ENCODE results near the gene SNRPB2. TPM values are rescaled to one million over a fixed set of nuclear protein-coding genes. Genes with fewer than 3 reads are reported as not detected.

The SNRPB2 gene
- total RNA-seq, 4 donors from 2014 or later = 18.0 to 30.1 (median 20.7) TPM

DNA sequence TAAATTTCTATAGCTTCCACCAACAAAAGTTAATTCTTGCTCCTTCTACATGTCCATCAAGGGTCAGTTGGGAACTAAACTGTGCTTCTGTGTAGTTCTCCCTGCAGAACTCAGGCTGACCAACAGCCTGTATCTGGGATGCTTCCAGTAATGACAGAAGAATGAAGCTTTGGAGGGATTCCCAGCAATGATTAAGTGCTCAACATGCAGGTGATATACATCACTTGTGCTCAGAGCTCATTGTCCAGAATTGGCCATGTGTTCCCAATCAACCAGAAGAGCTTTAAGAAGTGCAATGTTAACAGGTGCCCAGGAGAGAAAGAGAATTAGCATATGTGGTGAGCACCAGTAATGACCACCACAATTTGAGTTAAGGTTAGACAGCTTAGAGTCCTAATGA is 37.4 kb upstream of the SNRPB2 start:
- H3K27me3 ChIP-seq = no peaks in the 10 kb centered on the region
- no peaks in the 10 kb centered on the region for H3K36me3 ChIP-seq
- H3K27ac ChIP-seq = no peak overlapping the region
- no peak for DNase-seq (ENCODE audit: low spot score in 2 of 2)
- no peaks in the 10 kb centered on the region for H3K9me3 ChIP-seq
- peaks cover 0 to 8% (median 3%) of the 10 kb centered on the region in 4 donors for H3K4me1 ChIP-seq
- H3K4me3 ChIP-seq = no peak overlapping the region
- TF ChIP-seq POLR2A (IDR thresholded peaks at IDR 0.05) (no peak), EP300 (IDR thresholded peaks at IDR 0.05) (no peak)
- TF ChIP-seq, protein P1, sequence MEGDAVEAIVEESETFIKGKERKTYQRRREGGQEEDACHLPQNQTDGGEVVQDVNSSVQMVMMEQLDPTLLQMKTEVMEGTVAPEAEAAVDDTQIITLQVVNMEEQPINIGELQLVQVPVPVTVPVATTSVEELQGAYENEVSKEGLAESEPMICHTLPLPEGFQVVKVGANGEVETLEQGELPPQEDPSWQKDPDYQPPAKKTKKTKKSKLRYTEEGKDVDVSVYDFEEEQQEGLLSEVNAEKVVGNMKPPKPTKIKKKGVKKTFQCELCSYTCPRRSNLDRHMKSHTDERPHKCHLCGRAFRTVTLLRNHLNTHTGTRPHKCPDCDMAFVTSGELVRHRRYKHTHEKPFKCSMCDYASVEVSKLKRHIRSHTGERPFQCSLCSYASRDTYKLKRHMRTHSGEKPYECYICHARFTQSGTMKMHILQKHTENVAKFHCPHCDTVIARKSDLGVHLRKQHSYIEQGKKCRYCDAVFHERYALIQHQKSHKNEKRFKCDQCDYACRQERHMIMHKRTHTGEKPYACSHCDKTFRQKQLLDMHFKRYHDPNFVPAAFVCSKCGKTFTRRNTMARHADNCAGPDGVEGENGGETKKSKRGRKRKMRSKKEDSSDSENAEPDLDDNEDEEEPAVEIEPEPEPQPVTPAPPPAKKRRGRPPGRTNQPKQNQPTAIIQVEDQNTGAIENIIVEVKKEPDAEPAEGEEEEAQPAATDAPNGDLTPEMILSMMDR (IDR thresholded peaks at IDR 0.05) = no peak

GRCh38 chr20:16693278-16693677 is 36.5 kb upstream of the SNRPB2 start:
- Histone ChIP-seq H3K36me3 (no peaks in the 10 kb centered on the region), H3K4me1 (peaks cover 0 to 8% (median 3%) of the 10 kb centered on the region in 4 donors), H3K4me3 (no peak overlapping the region), H3K27ac (no peak overlapping the region), H3K9me3 (no peaks in the 10 kb centered on the region), H3K27me3 (no peaks in the 10 kb centered on the region)
- TF ChIP-seq, protein P1 (IDR thresholded peaks at IDR 0.05) = no peak
- TF ChIP-seq POLR2A (IDR thresholded peaks at IDR 0.05) (no peak), EP300 (IDR thresholded peaks at IDR 0.05) (no peak)
- DNase-seq (ENCODE audit: low spot score in 2 of 2) = no peak
- 88 to 96% methylated on average over 1 of the region's 1 CpG for WGBS, 2 donors

DNA sequence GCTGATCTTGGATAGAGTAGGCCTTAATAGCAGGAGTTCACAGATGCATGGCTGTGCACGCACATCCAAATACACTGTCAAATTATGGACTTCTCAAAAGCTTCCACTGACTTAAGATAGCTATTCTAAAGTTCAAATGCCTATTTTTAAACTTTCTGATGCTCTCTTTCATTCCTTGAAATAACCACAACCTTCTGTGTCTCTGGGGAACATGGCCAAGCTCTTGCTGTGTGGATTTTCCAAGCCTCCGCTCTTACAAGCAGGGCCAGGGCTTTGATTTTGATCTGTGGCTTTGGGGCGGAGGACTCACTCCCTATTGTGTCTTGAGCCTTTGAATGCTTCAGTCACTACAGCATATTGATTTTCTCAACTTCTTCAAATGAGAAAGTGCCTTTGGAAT is 35.7 kb upstream of the SNRPB2 start:
- Histone ChIP-seq H3K27ac (no peak overlapping the region), H3K4me1 (peaks cover 0 to 8% (median 3%) of the 10 kb centered on the region in 4 donors), H3K4me3 (no peak overlapping the region), H3K9me3 (no peaks in the 10 kb centered on the region), H3K27me3 (no peaks in the 10 kb centered on the region), H3K36me3 (no peaks in the 10 kb centered on the region)
- DNase-seq (ENCODE audit: low spot score in 2 of 2) = no peak
- 67 to 73% methylated on average over 3 of the region's 3 CpGs for WGBS, 2 donors
- TF ChIP-seq POLR2A (IDR thresholded peaks at IDR 0.05) = no peak
- TF ChIP-seq, protein P1 (IDR thresholded peaks at IDR 0.05) = no peak
- no peak for TF ChIP-seq EP300 (IDR thresholded peaks at IDR 0.05)

DNA sequence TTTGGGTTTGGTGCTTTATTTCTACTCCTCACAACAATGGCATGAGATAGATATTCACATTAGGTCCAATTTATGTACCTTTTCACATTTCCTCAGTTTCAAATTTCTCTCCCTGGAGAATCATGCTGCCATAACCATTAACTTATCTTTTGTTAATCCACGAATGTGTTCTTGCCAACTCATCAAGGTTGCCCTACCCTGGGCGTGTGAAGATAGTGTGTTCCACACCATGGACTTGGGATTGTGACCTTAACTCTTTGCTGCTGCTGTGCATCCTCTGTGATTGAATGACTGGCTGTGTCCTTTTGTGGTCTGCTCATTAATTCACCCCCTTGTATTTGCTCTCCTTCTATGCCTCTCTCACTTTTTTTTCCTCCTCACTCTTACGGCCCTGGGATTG is 34.2 kb upstream of the SNRPB2 start:
- TF ChIP-seq EP300 (IDR thresholded peaks at IDR 0.05) (no peak), POLR2A (IDR thresholded peaks at IDR 0.05) (no peak)
- TF ChIP-seq, protein P1 (IDR thresholded peaks at IDR 0.05) = no peak
- WGBS, 2 donors = 60 to 79% methylated on average over 3 of the region's 3 CpGs
- Histone ChIP-seq H3K4me1 (peaks cover 0 to 8% (median 3%) of the 10 kb centered on the region in 4 donors), H3K27me3 (no peaks in the 10 kb centered on the region), H3K9me3 (no peaks in the 10 kb centered on the region), H3K27ac (no peak overlapping the region), H3K4me3 (no peak overlapping the region), H3K36me3 (no peaks in the 10 kb centered on the region)
- DNase-seq (ENCODE audit: low spot score in 2 of 2) = no peak

DNA sequence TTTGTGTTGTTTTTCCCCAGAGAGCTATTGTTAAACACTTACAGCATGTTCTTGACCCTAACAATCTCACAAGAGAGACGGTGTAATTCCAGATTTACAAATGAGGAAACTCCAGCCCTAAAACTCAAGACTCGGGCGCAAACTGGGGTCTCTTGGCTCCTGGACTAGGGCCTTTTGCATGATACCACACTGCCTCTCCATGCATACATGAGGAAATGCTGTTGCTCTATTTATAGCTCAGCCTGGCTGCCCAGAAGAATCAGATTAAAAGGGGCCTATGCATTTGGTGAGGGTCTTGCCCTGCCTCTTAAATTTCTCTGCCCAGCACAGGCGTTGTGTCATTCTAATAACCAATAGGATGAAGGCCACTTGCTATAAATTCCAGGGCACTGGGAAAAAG is 30.5 kb upstream of the SNRPB2 start:
- TF ChIP-seq, protein P1 (IDR thresholded peaks at IDR 0.05) = no peak
- no peak for TF ChIP-seq POLR2A (IDR thresholded peaks at IDR 0.05)
- TF ChIP-seq EP300 (IDR thresholded peaks at IDR 0.05) = no peak
- no peak for DNase-seq (ENCODE audit: low spot score in 2 of 2)
- no peaks in the 10 kb centered on the region for H3K9me3 ChIP-seq
- WGBS, 2 donors = 53 to 55% methylated on average over 4 of the region's 4 CpGs
- H3K4me1 ChIP-seq = no peaks in the 10 kb centered on the region
- H3K4me3 ChIP-seq = no peak overlapping the region
- no peaks in the 10 kb centered on the region for H3K36me3 ChIP-seq
- no peaks in the 10 kb centered on the region for H3K27me3 ChIP-seq
- no peak overlapping the region for H3K27ac ChIP-seq
